Prostate gland (tissue), 2 donors: Measurements from ENCODE around the gene IFNA10.

ENCODE experiments used
- CTCF ChIP-seq, 4 experiments: fragments of 200-600 bp in 2 of 4; fragments of 450-650 bp in 2 of 4; sonication (generic) in 2 of 4; IDR thresholded peaks; 1 replicate in 3 of 4; 2 replicates in 1 of 4; pipeline ENCODE4 v1.5.1; 2016 to 2019; ENCODE audit warnings: antibody characterized with exemption in 4 of 4, mild to moderate bottlenecking in 2 of 4, moderate library complexity in 2 of 4
- POLR2A ChIP-seq: fragments of 450-650 bp; IDR thresholded peaks from one replicate; pipeline ENCODE4 v1.6.1; 2016; ENCODE audit warnings: antibody characterized with exemption, mild to moderate bottlenecking

- TF ChIP-seq CTCF (IDR thresholded peaks at IDR 0.05) = no peak
- no peak for TF ChIP-seq POLR2A
These were observed 3.4 kb upstream of the IFNA10 start for GRCh38 chr9:21210311-21210710.
